ENCODE data around the gene OBSCN. TPM values are rescaled to one million over a fixed set of nuclear protein-coding genes. Genes with fewer than 3 reads are reported as not detected.

Gene OBSCN
- total RNA-seq, 1 donor from 2014 or later, result 42.4 TPM

- no peak for DNase-seq
Measured at GRCh38 chr1:228329887-228330286, 122.0 kb downstream of the OBSCN start.

DNA sequence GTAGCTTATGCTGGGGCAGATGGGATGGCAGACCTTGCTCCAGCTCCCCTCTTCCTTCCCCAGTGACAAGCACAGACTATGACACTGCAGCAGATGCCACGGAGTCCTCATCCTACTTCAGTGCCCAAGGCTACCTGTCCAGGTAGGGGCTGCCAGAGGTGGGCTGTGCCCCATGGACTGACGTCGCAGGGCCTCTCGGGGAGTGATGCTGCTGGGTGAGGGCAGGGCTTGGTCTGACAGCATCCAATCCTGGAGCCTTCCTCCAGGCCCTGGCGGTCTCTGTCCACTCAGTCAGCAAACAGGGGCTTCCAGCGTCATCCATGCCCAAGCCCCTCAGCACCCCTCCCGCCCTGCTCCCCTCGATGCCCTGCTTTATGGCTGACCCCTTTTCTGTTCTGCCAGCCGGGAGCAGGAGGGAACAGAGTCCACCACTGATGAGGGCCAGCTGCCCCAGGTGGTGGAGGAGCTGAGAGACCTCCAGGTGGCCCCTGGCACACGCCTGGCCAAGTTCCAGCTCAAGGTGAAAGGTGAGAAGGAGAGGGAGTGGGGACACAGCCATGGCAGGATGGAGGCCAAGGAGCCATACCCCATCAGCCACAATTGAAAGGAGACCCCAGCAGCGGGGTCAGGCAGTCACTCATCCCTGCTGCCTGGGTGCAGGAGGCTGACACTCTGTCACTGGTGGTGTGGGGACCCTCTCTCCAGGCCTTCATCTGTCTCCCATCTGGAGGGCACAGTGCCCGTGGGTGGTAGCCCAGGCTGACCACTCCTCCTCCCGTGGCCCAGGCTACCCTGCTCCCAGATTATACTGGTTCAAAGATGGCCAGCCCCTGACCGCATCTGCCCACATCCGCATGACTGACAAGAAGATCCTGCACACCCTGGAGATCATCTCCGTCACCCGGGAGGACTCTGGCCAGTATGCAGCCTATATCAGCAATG, 125.2 kb downstream of the OBSCN start:
- no peak for DNase-seq

DNA sequence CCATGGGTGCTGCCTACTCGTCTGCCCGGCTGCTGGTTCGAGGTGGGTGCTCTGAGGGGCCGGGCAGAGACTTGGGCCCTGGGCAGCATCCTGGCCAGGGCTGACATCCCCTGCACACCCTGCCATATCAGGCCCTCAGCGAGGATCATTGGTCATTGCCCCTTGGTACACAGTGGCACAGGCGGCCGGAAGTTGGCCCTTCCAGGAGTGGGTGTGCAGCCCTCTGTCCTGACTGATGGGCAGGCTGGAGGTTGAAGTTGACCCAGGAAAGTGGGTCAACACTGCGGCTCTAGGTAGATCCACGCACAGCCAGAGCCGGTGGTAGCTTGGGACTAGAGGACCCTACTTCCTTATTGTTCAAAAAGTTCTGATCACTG, 125.9 kb downstream of the OBSCN start:
- no peak for DNase-seq

DNA sequence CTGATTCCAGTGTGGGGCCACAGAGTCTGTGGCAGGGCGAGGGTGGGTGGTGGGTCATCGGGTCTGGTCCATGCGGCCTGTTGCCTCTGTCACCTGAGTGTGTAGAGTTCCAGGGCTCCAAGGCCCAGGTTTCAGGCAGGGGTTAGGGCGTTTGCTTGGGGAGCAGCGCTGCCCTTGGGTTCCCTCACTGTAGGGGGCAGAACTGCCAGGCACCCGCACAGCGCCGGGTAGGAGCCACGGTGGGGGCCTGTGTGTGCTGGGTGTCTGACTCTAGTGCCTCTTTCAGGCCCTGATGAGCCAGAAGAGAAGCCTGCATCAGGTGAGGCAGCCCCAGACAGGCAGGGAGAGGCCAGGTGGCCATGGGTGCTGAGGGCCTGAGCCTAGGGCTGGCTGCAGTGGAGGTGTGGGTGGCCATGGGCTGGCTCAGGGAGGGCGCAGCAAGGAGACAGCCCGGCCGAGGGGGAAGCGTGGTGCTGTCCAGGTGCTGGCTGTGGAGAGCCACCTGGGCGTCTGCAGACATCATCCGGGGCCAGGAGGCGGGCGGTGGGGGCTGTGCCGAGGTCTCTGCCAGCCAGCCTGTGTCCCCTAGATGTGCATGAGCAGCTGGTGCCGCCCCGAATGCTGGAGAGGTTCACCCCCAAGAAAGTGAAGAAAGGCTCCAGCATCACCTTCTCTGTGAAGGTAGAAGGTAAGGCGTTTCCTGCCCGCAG, 126.5 kb downstream of the OBSCN start:
- DNase-seq, result no peak

DNA sequence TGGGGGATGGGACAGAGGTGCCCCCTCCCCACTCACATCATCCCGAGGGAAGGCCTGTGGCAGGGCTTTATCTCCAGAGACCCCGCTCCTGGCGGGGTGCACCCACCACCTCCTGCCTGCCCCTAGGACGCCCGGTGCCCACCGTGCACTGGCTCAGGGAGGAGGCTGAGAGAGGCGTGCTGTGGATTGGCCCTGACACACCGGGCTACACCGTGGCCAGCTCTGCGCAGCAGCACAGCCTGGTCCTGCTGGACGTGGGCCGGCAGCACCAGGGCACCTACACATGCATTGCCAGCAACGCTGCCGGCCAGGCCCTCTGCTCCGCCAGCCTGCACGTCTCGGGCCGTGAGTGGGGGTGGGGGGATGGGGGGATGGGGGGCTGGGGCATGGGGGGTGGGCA, 127.1 kb downstream of the OBSCN start:
- no peak for DNase-seq

DNA sequence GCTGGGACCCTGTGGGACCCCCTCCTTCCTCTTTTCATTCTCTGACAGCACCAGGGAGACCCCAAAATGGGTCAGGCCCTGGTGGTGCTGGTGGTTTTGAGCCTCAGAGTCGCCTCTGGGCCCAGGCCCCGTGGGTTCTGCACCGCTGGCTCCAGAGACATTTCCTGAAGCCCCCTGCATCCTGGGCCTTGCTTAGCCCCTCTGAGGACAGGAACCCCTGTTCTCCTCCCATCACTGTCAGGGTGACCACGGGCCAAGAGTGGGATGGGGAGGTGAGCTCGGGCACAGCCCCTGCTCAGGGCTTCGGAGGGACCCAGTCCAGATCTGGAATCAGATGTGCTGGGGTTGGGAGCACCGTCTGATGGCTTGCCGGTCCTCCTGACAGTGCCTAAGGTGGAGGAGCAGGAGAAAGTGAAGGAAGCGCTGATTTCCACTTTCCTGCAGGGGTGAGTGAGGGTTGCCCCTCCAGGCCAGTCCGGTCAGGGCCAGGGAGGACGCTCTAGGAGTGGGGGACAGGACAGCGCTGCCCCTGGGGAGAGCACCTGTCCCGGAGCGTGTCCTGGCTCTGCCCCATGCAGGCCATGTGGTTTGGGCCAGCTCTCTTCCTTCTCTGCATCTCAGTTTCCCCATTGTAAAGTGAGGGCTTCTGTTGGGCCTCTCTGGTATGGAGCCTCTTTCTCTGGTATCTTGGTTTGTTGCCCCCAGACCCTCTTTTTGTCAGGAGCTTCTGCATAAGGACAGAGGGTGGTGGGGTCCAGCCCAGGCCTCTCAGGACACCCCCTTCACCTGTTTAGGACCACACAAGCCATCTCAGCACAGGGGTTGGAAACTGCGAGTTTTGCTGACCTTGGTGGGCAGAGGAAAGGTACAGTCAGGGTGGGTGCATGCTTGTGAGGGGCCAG, 127.8 kb downstream of the OBSCN start:
- DNase-seq, result no peak

DNA sequence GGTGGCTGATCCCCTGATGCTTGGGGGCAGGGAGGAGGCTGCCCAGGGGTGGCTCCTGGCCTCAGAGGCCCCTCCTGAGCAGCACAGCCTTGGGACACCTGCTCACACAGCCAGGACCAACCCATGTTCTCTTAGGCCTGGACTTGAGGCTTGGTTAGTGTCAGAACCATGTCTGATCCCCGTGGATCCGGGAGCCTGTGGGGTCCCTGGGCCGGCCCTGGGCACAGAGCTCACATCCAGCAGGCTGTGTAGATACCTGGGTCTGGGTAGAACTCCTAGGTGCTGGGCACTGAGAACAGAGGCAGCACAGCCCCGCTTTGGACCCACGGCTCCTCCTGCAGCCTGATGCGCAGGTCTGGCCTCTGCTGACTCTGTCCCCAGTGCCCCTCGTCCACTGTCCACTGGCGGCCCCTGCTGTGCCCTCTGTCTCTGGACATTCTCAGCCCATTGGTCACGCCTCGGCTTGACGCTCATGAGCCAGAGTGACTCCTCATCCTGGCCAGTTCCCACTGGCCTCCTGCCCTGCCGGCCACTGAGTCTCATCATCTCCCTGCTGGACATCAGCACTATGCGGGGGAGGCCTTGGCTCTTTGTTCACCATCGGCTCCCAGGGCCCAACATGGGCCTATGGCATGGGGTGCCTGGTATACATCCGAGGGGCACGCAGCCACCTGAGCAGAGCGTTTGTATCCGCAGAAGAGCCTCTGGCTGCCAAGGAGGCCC, 128.6 kb downstream of the OBSCN start:
- no peak for DNase-seq

GRCh38 chr1:228337031-228337564, 129.3 kb downstream of the OBSCN start:
- no peak for DNase-seq

DNA sequence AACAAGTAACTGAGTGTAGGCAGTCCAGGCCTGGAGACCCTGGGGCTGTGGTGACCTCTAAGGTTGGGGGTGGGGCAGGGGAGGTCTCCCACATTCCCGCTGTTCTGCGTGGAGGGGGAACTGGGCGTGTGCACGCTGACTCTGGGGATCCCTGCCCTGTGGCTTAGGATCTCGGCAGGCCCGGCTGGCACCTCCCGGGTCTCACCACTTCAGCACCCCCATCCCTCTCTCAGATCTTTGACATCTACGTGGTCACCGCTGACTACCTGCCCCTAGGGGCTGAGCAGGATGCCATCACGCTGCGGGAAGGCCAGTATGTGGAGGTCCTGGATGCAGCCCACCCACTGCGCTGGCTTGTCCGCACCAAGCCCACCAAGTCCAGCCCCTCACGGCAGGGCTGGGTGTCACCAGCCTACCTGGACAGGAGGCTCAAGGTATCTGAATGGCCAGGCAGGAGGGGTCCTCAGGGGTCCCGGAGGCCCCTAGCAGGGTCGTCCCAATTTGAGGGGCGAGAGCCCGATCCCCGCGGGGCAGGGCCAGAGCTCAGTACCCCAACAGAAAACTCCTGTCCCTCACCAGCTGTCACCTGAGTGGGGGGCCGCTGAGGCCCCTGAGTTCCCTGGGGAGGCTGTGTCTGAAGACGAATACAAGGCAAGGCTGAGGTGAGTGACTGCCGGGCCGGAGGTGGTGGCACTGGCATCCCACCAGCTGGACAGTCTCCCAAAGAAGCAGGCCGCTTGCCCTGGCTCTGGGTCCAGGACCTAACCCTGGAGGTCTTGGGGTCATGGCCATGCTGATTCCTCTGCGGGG, 130.1 kb downstream of the OBSCN start:
- no peak for DNase-seq

DNA sequence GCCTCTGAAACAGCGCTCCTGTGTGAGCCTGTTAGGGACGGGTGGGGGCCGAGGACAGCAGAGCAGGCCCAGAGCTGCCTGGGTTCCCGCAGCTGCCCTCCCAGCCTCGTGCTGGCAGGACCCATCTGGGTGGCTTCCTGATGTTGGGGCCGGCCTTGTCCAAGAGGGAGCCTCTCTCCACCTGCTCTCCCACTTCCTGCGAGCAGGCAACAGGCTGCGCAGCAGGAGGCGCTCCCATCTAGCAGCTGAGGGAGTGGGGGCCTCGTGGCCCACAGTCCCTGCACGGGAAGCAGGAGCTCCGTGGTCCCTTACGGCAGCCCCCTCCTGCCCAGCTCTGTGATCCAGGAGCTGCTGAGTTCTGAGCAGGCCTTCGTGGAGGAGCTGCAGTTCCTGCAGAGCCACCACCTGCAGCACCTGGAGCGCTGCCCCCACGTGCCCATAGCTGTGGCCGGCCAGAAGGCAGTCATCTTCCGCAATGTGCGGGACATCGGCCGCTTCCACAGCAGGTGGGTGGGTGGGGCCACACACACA, 130.7 kb downstream of the OBSCN start:
- DNase-seq, result no peak

- no peak for DNase-seq
Measured at GRCh38 chr1:228339059-228339704, 131.3 kb downstream of the OBSCN start.

- DNase-seq, result no peak
Measured at GRCh38 chr1:228339766-228340685, 132.2 kb downstream of the OBSCN start.

- DNase-seq, result no peak
Measured at GRCh38 chr1:228340686-228341449, 133.0 kb downstream of the OBSCN start.

DNA sequence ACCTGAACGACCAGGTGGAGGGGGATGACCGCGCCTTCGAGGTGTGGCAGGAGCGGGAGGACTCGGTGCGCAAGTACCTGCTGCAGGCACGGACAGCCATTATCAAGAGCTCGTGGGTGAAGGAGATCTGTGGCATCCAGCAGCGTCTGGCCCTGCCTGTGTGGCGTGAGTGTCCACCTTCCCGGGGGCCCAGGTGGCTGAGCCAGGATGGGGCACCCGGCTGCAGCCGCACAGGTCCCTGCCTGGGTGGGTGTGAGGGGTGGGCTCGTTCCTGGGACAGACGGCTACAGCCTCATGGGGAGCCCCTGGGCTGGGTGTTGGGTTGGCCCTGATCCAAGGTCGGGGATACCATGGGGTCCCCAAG, 133.6 kb downstream of the OBSCN start:
- DNase-seq, result no peak

- DNase-seq, result no peak
Measured at GRCh38 chr1:228341814-228342626, 134.2 kb downstream of the OBSCN start.

DNA sequence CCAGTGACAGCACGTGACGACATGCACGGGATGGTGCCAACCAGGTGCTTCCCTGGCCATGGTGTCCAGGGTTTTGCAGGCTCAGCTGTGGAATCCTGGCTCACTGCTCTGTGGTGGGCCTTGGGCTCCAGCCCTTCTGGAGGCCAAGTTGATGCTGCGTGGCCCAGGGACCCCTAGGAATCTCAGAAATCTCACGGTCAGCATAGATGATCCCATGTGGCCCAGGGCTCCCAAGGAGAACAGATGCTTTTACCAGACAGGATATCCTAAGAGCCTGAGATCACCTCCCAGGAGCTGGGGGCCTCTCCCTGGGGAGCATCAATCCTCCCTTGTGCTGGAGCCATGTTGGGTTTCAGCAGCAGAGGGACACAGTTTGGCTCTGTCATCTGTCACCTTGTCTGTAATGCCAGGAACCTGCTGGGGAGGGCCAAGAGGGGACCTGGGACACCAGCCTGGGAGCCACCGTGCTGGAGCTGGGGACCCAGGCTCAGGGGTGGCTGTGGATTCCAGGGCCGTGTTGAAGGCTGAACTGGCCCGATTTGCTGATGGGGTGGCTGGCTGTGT, 134.9 kb downstream of the OBSCN start:
- no peak for DNase-seq

DNA sequence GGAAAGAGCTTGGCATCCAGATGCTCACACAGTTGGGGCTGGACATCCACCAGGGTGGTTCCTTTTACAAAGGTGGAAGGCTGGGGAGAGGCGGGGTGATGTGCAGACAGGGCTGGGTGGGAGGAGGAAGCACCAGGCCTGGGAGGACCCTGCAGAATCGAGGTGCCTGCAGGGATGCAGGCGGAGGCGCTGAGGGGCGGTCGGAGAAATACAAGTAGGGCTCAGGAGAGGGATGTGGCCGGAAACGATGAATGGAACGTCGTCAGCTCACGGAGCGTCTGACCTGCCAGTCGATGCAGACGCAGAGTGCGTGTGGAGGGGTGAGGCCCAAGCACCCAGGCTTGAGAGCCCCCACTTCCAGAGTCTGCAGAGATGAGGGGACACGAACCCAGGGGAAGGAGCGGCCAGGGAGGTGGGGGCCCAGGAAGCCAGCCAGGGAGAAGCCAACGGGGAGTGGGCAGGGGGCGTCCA, 135.4 kb downstream of the OBSCN start:
- DNase-seq, result no peak
